Fibroblast of the aortic adventitia (primary cell): ENCODE data around the gene CPS1. TPM values are rescaled to one million over a fixed set of nuclear protein-coding genes. Genes with fewer than 3 reads are reported as not detected.

Source experiments
- DNase-seq: peaks from one replicate; pipeline ENCODE4 v3.0.0-alpha.2; 2010; ENCODE audit warnings: low read depth
- H3K4me3 ChIP-seq: 2 replicates; pipeline ENCODE4 v1.5.1; 2011; ENCODE audit warnings: low read depth, mild to moderate bottlenecking, control low read depth, low read length, moderate library complexity
- CTCF ChIP-seq: IDR thresholded peaks from 2 replicates; pipeline ENCODE4 v1.5.1; 2011; ENCODE audit warnings: mild to moderate bottlenecking, low read length, control low read depth, inconsistent platforms; ENCODE audit not compliant: insufficient read depth
- total RNA-seq: library from RNA; depleted of rRNA; stranded (reverse); fragments of >200 nt; gene quantifications from 2 replicates; pipeline ENCODE4 v1.2.3, GENCODE V29; 2012; ENCODE audit warnings: low replicate concordance

CPS1 gene
- total RNA-seq, 1 donor, result 35.7 TPM

- peak; percentile 50 for DNase-seq
- no peak overlapping the region for H3K4me3 ChIP-seq
- no peak for TF ChIP-seq CTCF
These were observed 99.0 kb downstream of the CPS1 start for GRCh38 chr2:210655229-210655975.

DNA sequence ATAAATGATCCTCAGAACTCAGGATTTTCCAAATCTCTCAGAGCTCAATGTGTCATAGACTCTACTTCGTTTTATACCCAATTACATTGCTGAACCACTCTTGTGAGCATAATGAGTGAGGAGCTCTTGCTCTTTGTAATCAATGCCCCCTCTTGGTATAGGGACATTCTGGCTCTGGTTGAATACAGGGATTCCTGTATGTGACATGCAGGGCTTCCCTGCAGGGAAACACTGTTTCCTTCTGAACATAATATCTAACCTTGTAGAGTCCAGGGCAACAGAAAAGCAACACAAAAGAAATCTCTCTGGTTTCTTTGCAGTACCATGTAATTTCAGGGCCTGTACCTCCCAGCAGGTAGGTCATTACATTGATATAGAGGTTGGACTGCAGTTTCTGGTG lies 101.5 kb downstream of the CPS1 start:
- no peak overlapping the region for H3K4me3 ChIP-seq
- DNase-seq, result no peak
- no peak for TF ChIP-seq CTCF

GRCh38 chr2:210660751-210661150 lies 104.4 kb downstream of the CPS1 start:
- no peak overlapping the region for H3K4me3 ChIP-seq
- DNase-seq, result no peak
- no peak for TF ChIP-seq CTCF

DNA sequence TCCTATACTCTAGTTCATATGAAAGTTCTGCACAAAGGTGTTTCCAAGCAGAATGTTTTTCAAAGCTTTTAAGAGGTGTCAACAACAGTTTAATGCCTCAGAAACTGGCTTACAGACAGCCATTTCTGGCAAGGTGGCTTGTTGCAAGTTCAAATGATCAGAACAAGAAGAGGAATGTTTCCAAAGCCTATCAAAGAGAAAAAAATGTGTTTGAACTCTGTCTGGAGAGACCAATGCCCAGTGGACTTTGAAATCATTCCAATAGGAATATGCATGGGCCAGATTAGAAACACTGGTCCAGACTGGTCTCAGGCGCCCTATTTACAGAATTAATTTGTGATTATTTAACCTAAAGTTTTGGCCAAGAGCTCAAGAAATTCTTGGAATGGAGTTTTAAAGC lies 106.2 kb downstream of the CPS1 start:
- no peak for DNase-seq
- no peak for TF ChIP-seq CTCF
- H3K4me3 ChIP-seq, result no peak overlapping the region

- no peak overlapping the region for H3K4me3 ChIP-seq
- peak; percentile 18 for TF ChIP-seq CTCF
- DNase-seq, result peak; percentile 42
These were observed 107.3 kb downstream of the CPS1 start for GRCh38 chr2:210663631-210664089.

DNA sequence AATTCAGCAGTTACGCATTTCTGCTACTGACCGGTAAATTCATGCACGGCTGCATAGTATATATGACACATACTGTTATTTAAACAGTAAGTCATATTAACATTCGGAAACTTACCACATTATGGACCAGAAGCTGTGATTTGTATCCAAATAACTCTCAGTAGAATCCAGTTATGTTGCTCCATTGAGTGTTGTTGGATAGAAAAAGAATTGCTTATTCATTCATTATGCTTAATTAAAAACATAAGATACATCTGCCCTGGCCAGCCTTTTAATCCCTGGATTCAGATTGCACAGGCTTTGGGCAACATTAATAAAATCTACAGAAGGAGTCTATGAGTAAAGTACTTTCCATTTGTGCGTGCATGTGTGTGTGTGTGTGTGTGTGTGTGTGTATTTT lies 111.3 kb downstream of the CPS1 start:
- DNase-seq, result no peak
- TF ChIP-seq CTCF, result no peak
- H3K4me3 ChIP-seq, result no peak overlapping the region

DNA sequence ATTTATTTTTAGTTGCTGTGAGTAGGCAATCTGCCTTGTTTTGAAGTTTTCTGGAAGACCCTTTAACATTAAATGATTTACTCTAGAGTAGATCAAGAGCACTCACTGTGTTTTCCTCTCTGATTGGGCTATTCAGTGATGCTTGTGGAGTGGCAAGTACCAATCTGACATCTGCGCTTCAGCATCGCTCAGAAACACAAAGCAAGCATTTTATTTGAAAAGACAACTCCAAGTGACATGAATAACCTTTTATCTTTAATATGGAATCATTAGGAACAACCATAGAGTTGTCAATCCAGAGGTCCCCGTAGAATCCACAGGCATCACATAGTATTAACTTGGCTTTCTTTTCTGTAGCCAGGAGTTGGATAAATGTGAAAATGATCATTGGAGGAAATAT lies 114.7 kb downstream of the CPS1 start:
- H3K4me3 ChIP-seq, result no peak overlapping the region
- no peak for TF ChIP-seq CTCF
- no peak for DNase-seq
